ENCODE data around the gene LTBR. TPM values are rescaled to one million over a fixed set of nuclear protein-coding genes. Genes with fewer than 3 reads are reported as not detected.

The LTBR gene
- polyA plus RNA-seq, 4 donors, result 56.2 to 71.2 (median 61.7) TPM

DNA sequence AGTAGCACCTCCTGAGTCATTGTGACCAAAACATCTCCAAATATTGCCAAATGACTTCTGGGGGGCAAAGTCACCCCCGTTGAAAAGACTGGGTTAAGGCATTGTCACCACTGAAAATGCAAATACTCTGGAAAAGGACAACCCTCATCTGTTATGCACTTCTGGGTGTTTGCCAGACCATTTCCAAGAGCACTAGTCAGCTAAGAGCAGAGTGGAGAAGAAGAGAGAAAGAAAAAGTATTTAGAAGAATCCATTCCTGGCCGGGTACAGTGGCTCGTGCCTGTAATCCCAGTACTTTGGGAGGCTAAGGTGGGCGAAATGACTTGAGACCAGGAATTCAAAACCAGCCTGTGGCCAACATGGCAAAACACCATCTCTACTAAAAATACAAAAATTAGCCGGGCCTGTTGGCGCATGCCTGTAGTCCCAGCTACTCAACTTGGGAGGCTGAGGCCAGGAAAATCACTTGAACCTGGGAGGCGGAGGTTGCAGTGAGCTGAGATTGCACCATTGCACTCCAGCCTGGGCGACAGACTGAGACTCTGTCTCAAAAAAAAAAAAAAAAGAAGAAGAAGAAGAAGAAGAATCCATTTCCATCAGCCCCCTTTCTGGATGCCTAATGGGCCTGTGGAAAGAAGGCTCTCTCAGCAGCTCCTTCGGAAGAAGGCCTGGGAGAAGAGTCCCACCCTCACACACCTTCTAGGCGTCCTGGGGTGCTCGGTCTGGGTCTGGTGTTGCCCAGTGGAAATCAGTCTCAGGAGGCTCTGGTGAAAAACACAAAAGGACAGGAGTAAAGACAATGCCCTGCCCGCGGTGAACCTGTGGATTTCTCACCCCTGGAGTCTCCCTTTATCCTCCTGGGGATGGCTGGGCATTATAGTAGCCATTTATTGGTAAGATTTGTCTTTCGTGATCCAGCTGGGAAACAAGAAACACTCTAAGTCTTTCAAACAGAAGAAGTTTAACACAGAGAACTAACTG, 3.5 kb upstream of the LTBR start:
- no peak for DNase-seq (ENCODE audit: low read depth in 4 of 4, low spot score in 3 of 4)

DNA sequence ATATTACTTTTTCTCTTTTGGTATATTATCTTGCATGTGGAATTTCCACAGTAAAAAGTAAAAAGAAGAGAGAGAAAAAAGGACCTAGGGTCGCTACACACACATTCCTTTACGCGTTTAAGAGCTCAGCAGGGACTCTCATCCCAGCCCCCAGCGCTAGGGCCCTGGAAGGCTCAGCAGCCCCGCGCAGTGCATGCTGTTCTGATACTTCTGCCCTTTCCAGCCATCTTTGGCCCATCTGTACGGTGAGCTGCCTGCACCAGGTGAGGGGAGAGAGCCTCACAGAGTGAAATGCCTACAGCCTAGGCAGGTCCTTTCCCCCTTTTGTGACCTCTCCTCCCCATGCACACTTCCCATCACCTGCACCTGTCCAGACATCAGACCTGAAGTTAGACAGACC, 1.6 kb upstream of the LTBR start:
- DNase-seq (ENCODE audit: low read depth in 4 of 4, low spot score in 3 of 4), result no peak

DNA sequence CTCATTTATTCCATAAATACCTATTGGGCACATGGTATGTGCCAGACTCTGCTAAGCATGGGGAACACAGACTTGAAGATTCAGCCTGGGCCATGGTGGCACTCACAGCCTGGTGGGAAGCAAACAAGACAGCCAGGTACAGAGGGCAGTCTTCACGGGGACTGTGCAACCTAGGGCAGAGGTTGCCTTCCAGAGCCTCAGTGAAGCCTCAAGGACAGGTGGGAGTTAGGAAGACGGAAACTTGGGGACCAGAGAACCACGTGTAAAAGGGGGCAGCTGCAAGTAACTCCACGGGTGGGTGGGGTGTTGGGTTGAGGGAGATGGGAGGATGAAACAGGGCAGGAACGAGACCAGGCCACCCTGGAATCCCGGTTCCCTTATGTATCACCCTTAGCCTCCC, 980 bp upstream of the LTBR start:
- no peak for DNase-seq (ENCODE audit: low read depth in 4 of 4, low spot score in 3 of 4)

DNA sequence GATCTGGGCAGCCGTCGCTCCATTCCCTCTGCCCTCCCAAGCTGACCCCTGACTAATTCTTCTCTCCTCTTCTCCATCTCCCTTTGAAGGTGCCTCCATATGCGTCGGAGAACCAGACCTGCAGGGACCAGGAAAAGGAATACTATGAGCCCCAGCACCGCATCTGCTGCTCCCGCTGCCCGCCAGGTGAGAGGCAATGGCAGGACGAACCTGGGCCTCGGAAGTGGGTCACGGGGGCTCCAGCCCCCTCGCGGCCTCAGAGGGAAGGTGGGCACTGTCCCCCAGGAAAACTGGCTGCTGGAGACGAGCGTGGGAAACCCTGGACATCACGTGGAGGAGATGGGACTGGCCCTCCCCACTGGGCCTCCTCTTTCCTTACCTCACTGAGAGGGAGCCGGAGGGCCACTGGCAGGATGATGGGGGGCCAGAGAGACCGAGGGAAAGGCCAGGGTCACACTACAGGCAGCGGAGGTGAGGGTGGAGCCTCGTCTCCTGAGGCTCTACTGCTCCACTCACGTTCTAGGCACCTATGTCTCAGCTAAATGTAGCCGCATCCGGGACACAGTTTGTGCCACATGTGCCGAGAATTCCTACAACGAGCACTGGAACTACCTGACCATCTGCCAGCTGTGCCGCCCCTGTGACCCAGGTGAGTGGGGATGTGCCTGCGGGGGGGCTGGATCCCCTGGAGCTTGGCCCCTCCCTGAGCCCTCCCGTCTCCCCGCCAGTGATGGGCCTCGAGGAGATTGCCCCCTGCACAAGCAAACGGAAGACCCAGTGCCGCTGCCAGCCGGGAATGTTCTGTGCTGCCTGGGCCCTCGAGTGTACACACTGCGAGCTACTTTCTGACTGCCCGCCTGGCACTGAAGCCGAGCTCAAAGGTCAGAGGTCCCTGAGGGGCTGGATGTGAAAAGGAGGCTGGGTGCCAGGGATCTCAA, 806 bp downstream of the LTBR start:
- no peak for DNase-seq (ENCODE audit: low read depth in 4 of 4, low spot score in 3 of 4)

DNA sequence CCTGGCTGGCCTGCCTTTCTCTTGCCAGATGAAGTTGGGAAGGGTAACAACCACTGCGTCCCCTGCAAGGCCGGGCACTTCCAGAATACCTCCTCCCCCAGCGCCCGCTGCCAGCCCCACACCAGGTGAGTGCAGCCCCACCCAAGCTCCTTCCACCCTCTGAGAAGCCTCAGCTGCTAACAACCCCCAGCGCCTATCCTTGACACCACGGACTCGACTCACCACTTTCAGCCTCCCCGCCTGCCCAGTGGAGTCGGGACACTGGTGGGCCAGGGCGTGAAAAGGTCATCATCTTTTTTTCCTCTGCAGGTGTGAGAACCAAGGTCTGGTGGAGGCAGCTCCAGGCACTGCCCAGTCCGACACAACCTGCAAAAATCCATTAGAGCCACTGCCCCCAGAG, 2.1 kb downstream of the LTBR start:
- DNase-seq (ENCODE audit: low read depth in 4 of 4, low spot score in 3 of 4), result no peak

DNA sequence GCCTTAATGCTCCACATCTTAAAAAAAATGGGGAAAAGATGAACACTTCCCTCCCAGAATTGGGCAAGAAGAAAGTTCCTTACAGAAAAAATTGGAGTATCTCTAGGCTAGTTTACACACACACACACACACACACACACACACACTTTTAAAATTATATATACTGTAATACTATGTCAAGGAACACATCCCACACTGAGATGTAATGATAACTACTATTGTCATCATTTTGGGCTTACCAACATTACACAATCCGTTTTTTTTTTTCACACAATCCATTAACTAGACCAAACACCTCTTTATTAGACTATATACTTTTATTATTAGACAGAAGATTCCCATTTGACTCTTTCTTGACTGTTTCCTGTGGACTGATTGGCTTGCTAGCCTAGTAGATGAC, 2.5 kb downstream of the LTBR start:
- no peak for DNase-seq (ENCODE audit: low read depth in 4 of 4, low spot score in 3 of 4)

DNA sequence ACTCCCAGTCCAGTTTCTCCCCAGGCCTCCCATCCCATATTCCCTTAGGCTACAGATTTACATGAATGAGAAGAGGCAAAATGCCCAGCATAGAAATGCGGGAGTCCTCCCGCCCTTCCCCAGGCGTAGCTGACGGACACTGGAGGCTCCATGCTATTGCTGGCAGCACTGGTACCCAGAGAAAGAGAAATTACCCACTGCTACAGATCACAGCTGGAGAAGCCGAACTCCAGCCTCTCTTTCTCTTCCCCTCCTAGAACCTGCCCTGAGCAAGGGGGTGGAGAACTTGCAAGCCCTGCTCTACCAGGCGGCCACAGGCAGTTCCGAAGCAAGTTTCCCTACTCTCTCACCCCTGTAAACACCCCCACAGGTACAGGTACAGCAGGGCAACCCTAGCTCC, 3.6 kb downstream of the LTBR start:
- no peak for DNase-seq (ENCODE audit: low read depth in 4 of 4, low spot score in 3 of 4)

DNA sequence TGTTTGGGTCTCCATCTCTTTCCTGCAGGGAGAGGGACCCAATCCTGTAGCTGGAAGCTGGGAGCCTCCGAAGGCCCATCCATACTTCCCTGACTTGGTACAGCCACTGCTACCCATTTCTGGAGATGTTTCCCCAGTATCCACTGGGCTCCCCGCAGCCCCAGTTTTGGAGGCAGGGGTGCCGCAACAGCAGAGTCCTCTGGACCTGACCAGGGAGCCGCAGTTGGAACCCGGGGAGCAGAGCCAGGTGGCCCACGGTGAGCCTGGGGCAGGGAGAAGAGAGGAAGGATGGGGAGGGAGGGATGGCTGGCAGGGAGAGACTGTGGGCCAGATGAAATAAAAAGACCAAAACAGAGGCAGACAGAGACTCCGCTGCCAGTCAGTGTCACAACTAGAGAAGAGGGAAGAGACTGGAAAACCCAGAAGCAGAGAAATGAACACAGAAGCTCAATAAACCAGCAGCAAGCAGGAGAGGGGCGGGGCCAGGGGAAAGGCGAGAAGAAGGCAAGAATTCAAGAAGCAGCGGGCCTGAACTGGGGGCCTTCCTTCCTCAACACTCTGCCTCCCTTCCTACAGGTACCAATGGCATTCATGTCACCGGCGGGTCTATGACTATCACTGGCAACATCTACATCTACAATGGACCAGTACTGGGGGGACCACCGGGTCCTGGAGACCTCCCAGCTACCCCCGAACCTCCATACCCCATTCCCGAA, 6.3 kb downstream of the LTBR start:
- DNase-seq (ENCODE audit: low read depth in 4 of 4, low spot score in 3 of 4), result no peak

DNA sequence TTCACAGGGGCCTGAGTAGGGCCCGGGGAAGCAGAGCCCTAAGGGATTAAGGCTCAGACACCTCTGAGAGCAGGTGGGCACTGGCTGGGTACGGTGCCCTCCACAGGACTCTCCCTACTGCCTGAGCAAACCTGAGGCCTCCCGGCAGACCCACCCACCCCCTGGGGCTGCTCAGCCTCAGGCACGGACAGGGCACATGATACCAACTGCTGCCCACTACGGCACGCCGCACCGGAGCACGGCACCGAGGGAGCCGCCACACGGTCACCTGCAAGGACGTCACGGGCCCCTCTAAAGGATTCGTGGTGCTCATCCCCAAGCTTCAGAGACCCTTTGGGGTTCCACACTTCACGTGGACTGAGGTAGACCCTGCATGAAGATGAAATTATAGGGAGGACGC, 7.1 kb downstream of the LTBR start:
- no peak for DNase-seq (ENCODE audit: low read depth in 4 of 4, low spot score in 3 of 4)

DNA sequence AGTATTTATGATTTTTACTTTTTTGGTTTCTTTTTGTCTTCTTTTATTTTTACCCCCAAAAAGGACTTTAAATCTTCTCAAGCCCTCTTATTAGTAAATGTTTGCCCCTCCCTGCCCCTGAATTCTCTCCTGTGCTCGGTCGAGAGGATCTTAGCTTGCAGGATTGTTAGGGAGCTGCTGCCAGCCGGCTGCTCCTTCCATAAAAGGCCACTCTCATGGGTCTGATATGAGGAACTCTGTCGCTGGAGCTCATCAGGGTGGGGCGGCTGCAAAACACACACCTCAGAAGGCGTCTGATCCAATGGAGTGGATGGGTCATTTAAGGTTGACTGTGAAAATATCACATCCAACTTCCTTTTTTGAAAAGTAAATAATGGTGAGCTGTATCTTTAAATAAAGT, 8.5 kb downstream of the LTBR start:
- no peak for DNase-seq (ENCODE audit: low read depth in 4 of 4, low spot score in 3 of 4)

DNA sequence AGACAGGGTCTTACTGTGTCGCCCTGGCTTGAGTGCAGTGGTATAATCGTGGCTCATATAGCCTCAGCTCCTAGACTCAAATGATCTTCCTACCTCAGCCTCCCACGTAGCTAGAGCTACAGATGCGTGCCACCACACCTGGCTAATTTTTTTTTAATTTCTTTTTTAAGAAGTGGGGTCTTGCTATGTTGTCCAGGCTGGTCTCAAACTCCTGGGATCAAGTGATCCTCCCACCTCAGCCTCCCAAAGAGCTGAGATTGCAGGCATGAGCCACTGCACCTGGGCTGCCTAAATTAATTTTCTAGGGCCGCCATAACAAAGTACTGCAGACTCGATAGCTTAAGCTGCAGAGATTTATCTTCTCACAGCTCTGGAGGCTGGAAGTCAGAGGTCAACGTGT, 9.1 kb downstream of the LTBR start:
- DNase-seq (ENCODE audit: low read depth in 4 of 4, low spot score in 3 of 4), result no peak

DNA sequence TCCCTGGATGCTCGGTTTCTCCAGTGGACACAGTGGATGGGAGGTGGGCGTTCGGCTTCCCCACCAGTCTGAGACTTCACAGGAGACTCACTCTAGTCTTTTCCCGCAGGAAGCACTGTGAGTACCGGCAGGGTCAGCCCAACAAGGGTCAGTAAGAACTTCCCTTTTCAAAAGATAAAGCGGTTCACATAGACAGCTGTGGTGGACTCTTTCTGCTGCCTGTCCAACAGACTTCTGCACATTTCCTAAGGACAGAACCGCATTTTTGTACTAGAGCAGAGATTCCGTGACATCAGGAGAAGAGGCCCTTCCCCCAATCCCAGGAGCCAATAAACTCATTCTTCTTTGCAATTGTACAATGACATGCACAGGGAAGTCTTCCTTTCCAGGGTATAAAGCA, 10.4 kb downstream of the LTBR start:
- no peak for DNase-seq (ENCODE audit: low read depth in 4 of 4, low spot score in 3 of 4)

DNA sequence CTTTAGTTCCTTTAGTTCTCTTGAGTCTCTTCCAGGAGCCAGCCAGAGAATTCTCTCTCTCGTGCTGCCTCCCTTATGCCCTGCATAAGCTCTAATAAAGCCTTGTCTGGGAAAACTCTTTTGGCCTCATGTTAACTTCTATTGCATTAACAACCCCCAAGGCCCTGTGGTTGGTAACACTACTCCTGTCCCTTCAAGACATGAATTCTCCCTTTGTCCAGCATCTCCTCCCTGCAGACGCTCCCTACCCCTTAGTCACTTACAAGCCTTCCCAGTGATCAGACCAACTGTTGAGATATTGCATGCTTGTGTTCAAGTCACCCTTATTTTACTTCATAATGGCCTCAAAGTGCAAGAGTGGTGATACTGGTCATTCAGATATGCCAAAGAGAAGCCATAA, 12.1 kb downstream of the LTBR start:
- no peak for DNase-seq (ENCODE audit: low read depth in 4 of 4, low spot score in 3 of 4)

DNA sequence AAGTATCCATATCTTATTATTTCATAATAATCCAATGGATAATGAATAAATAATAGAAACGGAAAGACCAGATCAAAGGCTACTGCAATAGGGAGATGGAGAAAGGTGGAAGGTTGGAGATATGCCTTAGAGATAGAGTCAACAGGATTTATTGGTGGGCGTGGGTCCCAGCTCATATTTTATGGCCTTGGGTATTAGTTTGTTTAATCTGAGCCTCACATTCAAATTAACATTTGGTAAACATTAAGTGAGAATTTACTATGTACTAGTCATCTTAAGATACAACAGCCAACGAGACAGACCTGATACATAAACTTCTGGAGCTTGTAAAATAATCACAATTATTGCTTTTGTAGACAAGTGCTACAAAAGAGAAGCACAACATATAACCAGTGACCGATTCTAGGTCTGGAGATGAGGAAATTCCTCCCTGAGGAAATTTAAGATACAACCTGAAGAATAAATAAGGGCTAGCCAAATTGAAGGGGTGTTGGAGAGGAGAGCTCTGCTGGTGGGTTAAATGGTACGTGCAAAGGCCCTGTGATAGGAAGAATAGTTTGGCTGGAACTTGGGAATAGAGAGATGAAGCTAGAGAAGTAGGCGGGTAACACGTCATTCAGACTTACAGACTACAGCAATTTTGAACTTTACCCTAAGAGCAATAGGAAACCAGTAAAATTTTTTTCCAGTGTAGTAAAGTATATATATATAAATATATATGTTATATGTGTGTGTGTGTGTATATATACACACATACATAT, 16.1 kb downstream of the LTBR start:
- DNase-seq (ENCODE audit: low read depth in 4 of 4, low spot score in 3 of 4), result no peak

DNA sequence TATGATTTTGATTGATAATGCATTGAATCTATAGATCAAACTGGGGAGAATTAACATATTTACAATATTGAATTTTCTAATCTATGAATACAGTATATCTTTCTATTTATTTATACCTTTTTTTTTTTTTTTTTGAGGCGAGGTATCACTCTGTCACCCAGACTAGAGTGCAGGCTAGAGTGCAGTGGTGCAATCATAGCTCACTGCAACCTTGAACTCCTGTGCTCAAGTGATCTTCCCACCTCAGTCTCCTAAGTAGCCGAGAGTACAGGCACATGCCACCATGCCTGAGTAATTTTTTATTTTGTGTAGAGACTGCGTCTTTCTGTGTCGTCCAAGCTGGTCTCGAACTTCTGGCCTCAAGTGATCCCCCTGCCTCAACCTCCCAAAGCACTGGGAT, 20.4 kb downstream of the LTBR start:
- no peak for DNase-seq (ENCODE audit: low read depth in 4 of 4, low spot score in 3 of 4)

DNA sequence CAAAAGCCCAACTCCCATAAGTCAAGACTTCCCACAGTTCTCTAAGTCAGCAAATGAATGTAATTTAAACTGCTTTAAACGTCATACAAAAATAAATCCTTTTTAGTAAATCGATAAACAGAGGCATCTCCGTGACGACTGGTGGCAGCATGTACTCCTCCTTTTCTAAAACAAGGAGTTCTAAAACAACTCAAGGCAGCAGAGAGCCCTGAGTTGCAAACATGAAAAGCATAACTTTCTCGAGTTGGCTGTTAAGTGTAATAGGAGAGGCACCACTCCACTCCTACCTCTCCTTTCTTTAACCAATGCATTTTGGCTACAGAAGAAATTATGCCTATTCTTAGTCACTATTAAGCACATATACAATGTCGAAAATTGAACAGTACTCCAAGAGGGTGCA, 22.0 kb downstream of the LTBR start:
- DNase-seq (ENCODE audit: low read depth in 4 of 4, low spot score in 3 of 4), result no peak

DNA sequence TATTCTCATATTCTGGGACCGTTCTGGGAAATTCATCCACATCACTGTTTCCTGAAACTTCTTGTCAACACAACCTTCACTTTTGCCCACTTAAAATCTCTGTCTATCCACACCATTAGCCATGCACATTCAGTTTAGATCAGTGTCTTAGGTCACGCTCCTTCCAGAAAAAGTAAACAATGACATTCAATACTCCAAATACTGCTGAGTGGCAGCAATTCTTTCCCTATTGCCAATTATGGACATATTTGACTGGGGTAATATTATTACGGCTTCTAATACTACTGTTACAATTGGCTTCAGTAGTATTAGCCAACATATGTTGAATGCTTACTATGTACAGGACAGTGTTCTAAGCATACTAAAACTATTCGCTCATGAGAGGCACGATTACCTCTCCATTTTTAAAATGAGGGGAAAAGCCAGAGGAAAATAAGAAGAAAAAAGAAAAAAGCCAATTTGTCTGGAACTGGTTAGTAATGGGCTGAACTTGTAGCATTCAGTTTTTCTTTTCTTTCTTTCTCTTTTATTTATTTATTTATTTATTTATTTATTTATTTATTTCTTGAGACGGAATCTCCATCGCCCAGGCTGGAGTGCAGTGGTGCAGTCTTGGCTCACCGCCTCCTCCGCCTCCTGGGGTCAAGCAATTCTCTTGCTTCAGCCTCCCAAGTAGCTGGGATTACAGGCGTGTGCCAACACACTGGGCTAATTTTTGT, 23.4 kb downstream of the LTBR start:
- no peak for DNase-seq (ENCODE audit: low read depth in 4 of 4, low spot score in 3 of 4)

DNA sequence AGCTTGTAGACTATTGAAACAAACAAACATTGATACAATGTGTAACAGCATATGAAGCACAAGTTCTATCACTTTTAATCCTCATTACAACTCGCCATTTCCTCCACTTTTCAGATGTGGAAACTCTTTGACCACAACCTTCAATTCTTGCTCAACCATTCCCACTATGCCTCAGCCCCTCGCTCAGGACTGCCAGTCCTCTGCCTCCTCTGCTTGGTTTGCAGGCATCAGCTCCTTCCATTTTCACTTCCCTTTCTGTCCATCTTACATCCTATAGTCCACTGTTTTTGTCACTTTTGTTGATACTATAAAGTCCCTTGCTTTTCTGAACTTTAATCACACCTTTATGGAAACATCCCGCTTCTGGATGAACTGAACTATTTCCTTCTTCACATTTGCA, 32.6 kb downstream of the LTBR start:
- DNase-seq (ENCODE audit: low read depth in 4 of 4, low spot score in 3 of 4), result no peak

DNA sequence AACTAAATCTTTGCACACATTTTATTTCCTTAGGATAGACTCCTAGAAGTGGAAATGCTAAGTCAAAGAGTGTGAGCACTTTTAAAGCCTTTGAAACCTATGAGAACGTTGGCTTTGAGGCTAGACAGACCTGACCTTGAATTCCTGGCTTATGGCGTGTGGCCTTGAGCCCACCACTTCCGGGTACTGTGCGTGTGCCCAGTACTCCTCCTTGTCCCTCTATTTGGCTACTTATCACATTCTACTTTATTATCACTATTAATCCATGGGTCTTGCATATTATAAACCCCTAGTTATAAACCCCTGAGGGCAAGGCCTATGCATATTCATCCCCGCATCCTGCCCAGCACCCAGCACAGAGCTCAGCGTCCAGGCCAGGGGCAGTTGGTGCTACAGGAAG, 34.8 kb downstream of the LTBR start:
- DNase-seq (ENCODE audit: low read depth in 4 of 4, low spot score in 3 of 4), result no peak

DNA sequence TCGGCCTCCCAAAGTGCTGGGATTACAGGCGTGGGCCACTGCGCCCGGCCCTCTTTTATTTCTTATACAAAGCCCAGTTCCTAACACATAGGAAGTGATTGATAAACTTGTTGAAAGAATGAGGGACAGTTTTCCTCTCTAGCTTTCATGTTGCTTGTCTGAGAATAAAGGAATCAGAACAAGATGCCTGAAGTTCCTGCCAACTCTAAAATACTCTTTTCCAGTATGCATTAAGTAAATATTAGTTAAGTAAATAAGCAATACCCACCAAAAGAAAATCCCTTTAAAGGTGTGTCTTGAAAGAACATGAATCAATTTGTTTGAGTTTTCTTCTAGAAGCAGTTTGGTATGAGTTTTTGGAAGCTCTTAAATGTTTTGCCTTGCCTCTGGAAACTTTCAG, 36.4 kb downstream of the LTBR start:
- DNase-seq (ENCODE audit: low read depth in 4 of 4, low spot score in 3 of 4), result no peak
